ENCODE measurements around the gene NRARP.

The NRARP gene

DNA sequence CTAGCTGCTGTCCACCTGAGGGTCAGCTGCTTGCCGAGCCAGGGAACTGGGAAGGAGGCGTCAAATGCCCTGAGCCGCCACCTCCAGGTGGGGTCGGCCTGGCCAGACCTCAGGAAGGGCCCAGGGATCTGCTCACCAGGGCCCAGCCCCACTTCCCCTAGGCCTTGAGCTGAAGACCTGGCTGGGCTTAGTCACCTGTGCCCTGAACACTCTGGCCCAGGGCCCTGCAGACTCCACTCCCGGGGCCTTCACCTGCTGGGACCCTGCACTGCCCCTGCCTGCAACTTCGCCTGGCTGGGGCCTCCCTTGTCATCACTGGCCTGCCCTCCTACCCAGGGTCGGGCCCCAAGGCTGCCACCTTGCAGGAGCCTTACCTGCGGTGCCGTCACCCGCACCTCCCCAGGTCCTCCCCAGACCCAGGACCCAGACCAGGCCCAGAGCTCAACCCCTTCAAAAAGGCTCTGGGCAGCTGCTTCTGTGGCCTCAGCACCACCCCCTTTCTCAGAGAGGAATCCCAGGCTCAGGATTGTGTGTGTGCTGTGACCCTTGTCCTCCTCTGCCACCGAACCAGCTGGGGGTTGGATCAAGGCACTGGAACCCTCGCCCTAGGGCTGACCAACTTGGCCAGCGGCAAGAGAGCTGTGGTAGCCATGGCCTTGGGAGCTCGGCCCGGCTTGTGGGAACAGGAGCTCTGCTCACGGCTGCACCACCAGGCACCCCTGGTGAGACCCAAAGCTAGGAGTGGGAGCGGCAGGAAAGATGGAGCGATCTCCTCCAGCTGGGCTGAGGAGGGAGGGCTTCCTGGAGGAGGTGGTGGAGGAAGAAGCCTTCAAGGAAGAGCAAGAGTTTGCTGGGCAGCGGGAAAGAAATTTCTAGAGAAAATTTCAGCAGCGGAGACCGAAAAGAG is 48.1 kb downstream of the NRARP start:
- DNase-seq (ENCODE audit: low read depth, low spot score) = no peak
- peaks cover 4% of the 10 kb centered on the region for H3K36me3 ChIP-seq (ENCODE audit: control insufficient read depth, insufficient read depth, low read length)
- H3K4me3 ChIP-seq (ENCODE audit: low read length) = peak overlapping the region; percentile 58; the same call in 1 of the 2 replicates
- no peaks in the 10 kb centered on the region for H3K27me3 ChIP-seq (ENCODE audit: control insufficient read depth, insufficient read depth, low read length)
- no CpG with 5 or more reads among the region's 21 CpGs for WGBS (ENCODE audit: insufficient coverage, insufficient read length)
- H3K4me1 ChIP-seq (ENCODE audit: control insufficient read depth, insufficient read depth, low read length) = peaks cover 7% of the 10 kb centered on the region
- no peaks in the 10 kb centered on the region for H3K9me3 ChIP-seq (ENCODE audit: control insufficient read depth, insufficient read depth, low read length)
- no peak overlapping the region for H3K27ac ChIP-seq (ENCODE audit: low read length)

- Histone ChIP-seq H3K36me3 (ENCODE audit: control insufficient read depth, insufficient read depth, low read length) (peaks cover 3% of the 10 kb centered on the region), H3K9me3 (ENCODE audit: control insufficient read depth, insufficient read depth, low read length) (no peaks in the 10 kb centered on the region), H3K27ac (ENCODE audit: low read length) (no peak overlapping the region), H3K4me3 (ENCODE audit: low read length) (no peak overlapping the region), H3K4me1 (ENCODE audit: control insufficient read depth, insufficient read depth, low read length) (peaks cover 7% of the 10 kb centered on the region), H3K27me3 (ENCODE audit: control insufficient read depth, insufficient read depth, low read length) (no peaks in the 10 kb centered on the region)
- no CpG with 5 or more reads among the region's 35 CpGs for WGBS (ENCODE audit: insufficient coverage, insufficient read length)
- no peak for DNase-seq (ENCODE audit: low read depth, low spot score)
Measured at GRCh38 chr9:137252555-137253506, 49.2 kb downstream of the NRARP start.

DNA sequence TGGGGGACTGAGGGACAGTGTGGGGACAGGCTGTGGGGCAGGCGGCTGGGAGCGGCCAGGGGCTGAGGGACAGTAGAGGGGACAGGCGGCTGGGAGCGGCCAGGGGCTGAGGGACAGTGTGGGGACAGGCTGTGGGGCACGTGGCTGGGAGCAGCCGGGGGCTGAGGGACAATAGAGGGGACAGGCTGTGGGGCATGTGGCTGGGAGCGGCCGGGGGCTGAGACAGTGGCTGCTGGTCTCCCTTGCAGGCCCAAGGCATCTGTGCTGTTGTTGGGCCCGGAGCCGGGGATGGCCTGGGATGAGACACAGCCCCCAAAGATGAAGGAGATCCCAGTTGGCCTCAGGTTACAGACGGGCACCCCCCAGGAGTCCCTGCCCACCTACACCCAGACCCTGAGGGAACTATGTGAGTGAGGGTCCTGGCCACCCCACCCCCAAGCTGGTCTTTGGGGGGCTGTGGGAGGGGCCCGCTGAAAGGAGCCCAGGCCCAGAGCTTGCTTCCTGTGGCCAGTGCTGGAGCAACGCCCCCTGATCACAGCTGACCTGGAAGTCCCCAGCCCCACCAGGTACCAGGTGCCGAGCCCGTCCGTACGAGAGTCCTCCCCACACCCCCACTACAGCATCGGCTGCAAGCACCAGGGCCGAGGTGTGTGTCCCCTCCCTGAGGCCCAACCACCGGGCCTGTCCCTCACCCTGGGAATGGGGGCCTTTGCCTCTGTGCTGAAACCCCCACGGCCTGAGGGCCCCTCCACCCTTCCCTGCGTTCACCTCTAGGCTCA is 50.4 kb downstream of the NRARP start:
- DNase-seq (ENCODE audit: low read depth, low spot score) = no peak
- Histone ChIP-seq H3K9me3 (ENCODE audit: control insufficient read depth, insufficient read depth, low read length) (no peaks in the 10 kb centered on the region), H3K27me3 (ENCODE audit: control insufficient read depth, insufficient read depth, low read length) (no peaks in the 10 kb centered on the region), H3K27ac (ENCODE audit: low read length) (no peak overlapping the region), H3K36me3 (ENCODE audit: control insufficient read depth, insufficient read depth, low read length) (no peaks in the 10 kb centered on the region; the same call in 1 of the 2 replicates), H3K4me3 (ENCODE audit: low read length) (no peak overlapping the region), H3K4me1 (ENCODE audit: control insufficient read depth, insufficient read depth, low read length) (peaks cover 7% of the 10 kb centered on the region)
- no CpG with 5 or more reads among the region's 22 CpGs for WGBS (ENCODE audit: insufficient coverage, insufficient read length)

DNA sequence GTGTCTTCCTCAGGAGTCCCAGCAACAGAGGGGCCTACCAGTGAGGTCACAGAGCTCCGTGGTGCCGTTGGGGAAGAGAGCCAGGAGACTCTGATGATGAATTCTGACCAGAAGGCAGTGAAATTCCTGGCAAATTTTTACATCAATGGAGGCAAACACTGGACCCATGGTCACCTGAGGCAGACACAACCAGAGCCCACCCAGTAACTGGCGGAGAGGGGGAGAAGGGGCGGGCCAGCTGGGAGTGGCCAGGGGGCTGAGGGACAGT is 50.9 kb downstream of the NRARP start, which contains the start of gene STPG3:
Gene STPG3, plus strand, starts transcription at position 93 of the 268 bp plus-strand sequence. Its CDS starts 1 bp downstream, at position 94.
- no peak within 1 kb of the TSS for H3K4me3 ChIP-seq (ENCODE audit: low read length)
- DNase-seq (ENCODE audit: low read depth, low spot score) = no peak
- H3K27me3 ChIP-seq (ENCODE audit: control insufficient read depth, insufficient read depth, low read length) = no peaks in the 10 kb centered on the region
- no peaks in the 10 kb centered on the region; the same call in 1 of the 2 replicates for H3K36me3 ChIP-seq (ENCODE audit: control insufficient read depth, insufficient read depth, low read length)
- no peak within 1 kb of the TSS for H3K27ac ChIP-seq (ENCODE audit: low read length)
- peaks cover 7% of the 10 kb centered on the region for H3K4me1 ChIP-seq (ENCODE audit: control insufficient read depth, insufficient read depth, low read length)
- no peaks in the 10 kb centered on the region for H3K9me3 ChIP-seq (ENCODE audit: control insufficient read depth, insufficient read depth, low read length)
- no CpG with 5 or more reads among the region's 4 CpGs for WGBS (ENCODE audit: insufficient coverage, insufficient read length)

DNA sequence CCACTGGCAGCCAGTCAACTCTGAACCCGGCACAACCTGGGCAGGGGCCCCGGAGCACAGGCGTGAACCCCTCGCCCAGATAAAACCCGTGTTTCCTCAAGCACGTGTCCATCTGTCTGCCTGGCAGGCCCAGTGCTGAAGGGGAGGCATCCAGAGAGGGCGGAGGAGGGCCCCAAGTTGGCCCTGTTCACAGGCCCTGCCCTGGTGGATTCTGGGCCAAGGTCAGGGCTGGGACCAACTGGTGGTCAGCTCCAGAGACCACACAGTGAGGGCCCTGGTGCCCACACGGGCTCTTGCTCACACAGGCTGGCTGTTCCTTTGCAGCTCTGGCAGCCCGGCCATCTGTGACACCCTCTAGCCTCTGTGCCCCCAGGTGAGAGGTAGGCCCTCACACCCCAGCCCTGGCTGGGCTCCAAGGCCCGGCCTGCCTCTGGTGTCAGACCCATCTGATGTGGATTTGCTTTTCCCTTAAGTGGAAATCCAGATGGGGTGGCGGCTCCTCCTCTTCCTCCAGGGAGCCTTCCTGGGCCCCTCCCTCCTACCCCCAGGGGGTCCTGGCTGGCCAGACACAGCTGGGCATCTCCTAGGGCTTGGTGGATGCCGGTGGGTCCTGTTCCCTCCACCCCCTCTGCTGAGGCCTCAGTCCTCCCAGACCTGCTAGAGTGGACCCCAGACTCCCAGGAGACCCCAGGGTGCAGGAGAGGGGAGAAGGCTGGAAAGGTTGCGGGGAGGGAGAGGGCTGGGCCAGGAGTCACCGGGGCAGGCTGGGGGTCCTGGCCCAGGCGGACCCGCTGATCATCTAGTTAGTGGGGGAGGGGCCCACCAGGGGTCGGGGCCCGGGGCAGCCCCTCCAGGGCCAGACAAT is 51.5 kb downstream of the NRARP start:
- WGBS (ENCODE audit: insufficient coverage, insufficient read length) = no CpG with 5 or more reads among the region's 18 CpGs
- DNase-seq (ENCODE audit: low read depth, low spot score) = no peak

More for the DNA sequence above, 51.5 kb downstream of the NRARP start:
- Histone ChIP-seq H3K9me3 (ENCODE audit: control insufficient read depth, insufficient read depth, low read length) (no peaks in the 10 kb centered on the region), H3K4me3 (ENCODE audit: low read length) (no peak overlapping the region), H3K27me3 (ENCODE audit: control insufficient read depth, insufficient read depth, low read length) (no peaks in the 10 kb centered on the region), H3K27ac (ENCODE audit: low read length) (no peak overlapping the region), H3K4me1 (ENCODE audit: control insufficient read depth, insufficient read depth, low read length) (peaks cover 7% of the 10 kb centered on the region), H3K36me3 (ENCODE audit: control insufficient read depth, insufficient read depth, low read length) (no peaks in the 10 kb centered on the region; the same call in 1 of the 2 replicates)
